Natural killer cell (primary cell): ENCODE measurements around the gene ACCS. TPM values are rescaled to one million over a fixed set of nuclear protein-coding genes. Genes with fewer than 3 reads are reported as not detected.

Experiments used
- ATAC-seq, 3 donors: fragments of 150-1000 bp in 2 of 3; fragments of 200-7000 bp in 1 of 3; cut with Tn5 transposase; 1 replicate in 1 of 3; 2 replicates in 2 of 3; pipeline ENCODE4 v1.10.0; 2021; ENCODE audit warnings: mild to moderate bottlenecking in 2 of 3, moderate library complexity in 2 of 3
- DNase-seq, 2 donors: peaks; one replicate each; pipeline versions ENCODE4 v3.0.0 to v3.0.0-alpha.2; 2013 to 2021; ENCODE audit warnings: mixed read lengths in 1 of 2
- H3K27ac ChIP-seq: one replicate; pipeline ENCODE4 v1.5.1; 2013; ENCODE audit warnings: mild to moderate bottlenecking, low read length
- H3K27me3 ChIP-seq: one replicate; pipeline ENCODE4 v1.6.1; 2013; ENCODE audit warnings: low read length; ENCODE audit not compliant: control insufficient read depth, insufficient read depth
- H3K36me3 ChIP-seq: one replicate; pipeline ENCODE4 v1.6.1; 2013; ENCODE audit warnings: low read length; ENCODE audit not compliant: control insufficient read depth, insufficient read depth
- H3K4me1 ChIP-seq: one replicate; pipeline ENCODE4 v1.6.1; 2013; ENCODE audit warnings: low read length; ENCODE audit not compliant: control insufficient read depth, insufficient read depth
- H3K4me3 ChIP-seq: one replicate; pipeline ENCODE4 v1.5.1; 2013; ENCODE audit warnings: low read length
- H3K9me3 ChIP-seq: one replicate; pipeline ENCODE4 v1.6.1; 2013; ENCODE audit warnings: low read length; ENCODE audit not compliant: control insufficient read depth, insufficient read depth
- H3K27ac Mint-ChIP-seq, 2 donors: one replicate each; pipeline ENCODE4 v1.8.0; 2022; ENCODE audit warnings: mild to moderate bottlenecking in 2 of 2, mixed read lengths in 2 of 2, moderate library complexity in 1 of 2
- H3K27me3 Mint-ChIP-seq, 2 donors: one replicate each; pipeline ENCODE4 v1.8.0; 2022; ENCODE audit warnings: low read depth in 2 of 2, mixed read lengths in 2 of 2
- H3K36me3 Mint-ChIP-seq: one replicate; pipeline ENCODE4 v1.8.0; 2022; ENCODE audit warnings: mixed read lengths
- H3K4me1 Mint-ChIP-seq, 2 donors: one replicate each; pipeline ENCODE4 v1.8.0; 2022; ENCODE audit warnings: mixed read lengths in 2 of 2
- H3K4me3 Mint-ChIP-seq: one replicate; pipeline ENCODE4 v1.8.0; 2022; ENCODE audit warnings: mild to moderate bottlenecking, moderate library complexity, mixed read lengths
- H3K9me3 Mint-ChIP-seq, 2 donors: one replicate each; pipeline ENCODE4 v1.8.0; 2022; ENCODE audit warnings: mixed read lengths in 2 of 2
- WGBS: methylation state at CpG from one replicate; pipeline ENCODE4 v1.1.7; 2013; ENCODE audit warnings: missing lambda C conversion rate; ENCODE audit not compliant: insufficient coverage; 5-methylcytosine and 5-hydroxymethylcytosine counted together
- intact Hi-C: fragments of 100-400 bp; cut with micrococcal nuclease; formaldehyde crosslinking; loops from one replicate; pipeline ENCODE4 v1.14.2; 2022
- total RNA-seq, 4 donors: library from RNA; stranded (reverse); fragments of 120-200 nt in 1 of 4; gene quantifications; one replicate each; pipeline versions ENCODE4 v1.2.3 to v1.2.4, GENCODE V29; 2013 to 2022
- TF ChIP-seq, protein P1 (sequence below): fragments of 200-600 bp; IDR thresholded peaks from one replicate; pipeline ENCODE4 v1.8.0; 2022; ENCODE audit warnings: antibody characterized with exemption

The ACCS gene, protein sequence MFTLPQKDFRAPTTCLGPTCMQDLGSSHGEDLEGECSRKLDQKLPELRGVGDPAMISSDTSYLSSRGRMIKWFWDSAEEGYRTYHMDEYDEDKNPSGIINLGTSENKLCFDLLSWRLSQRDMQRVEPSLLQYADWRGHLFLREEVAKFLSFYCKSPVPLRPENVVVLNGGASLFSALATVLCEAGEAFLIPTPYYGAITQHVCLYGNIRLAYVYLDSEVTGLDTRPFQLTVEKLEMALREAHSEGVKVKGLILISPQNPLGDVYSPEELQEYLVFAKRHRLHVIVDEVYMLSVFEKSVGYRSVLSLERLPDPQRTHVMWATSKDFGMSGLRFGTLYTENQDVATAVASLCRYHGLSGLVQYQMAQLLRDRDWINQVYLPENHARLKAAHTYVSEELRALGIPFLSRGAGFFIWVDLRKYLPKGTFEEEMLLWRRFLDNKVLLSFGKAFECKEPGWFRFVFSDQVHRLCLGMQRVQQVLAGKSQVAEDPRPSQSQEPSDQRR
- 10 to 100 TPM; 16.3 to 32.1 (median 31.9) TPM for total RNA-seq
- 23.2 TPM for total RNA-seq (2013)

DNA sequence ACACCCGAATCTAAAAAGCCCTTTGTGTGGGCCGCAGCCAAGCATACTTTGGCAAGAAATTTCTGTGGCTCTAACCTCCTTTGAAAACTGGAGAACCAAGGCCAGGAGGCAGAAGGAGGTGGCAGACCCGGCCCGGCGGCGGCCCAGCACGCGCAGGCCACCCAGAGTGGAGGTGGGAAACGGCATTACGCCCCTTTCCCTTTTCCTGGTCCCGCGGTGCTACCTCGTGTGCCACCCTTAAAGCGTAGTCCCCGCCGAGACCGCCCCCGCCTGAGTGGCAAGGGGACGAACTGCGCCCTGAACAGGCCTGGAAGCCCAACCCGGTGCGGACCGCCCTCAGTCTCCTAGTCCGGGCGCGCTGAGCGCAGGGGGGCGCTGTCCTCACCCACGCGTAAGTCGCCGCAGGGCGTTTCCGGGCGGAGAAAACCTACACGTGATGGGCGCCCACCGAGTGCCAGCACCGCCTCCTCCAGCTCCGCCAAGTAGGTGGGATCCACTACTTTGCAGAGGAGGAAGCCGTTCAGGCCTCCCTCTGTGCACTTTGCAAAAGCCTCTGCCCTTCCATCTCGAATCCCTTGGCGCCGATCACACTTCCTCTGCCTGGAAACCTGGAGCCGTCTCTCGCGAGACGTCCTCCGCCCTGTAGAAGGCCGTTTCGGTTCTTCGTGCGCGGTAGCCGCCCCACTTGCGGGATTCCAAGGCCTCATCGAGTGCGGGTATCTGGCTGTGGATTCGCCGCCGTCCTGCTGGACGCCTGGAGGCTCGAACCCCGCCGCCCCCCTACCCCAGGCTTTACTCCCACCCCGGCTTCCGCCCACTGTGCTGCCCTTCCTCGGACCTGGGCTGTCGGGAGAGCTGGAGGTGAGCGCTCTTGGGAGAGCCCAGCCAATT lies at the start of gene ACCS:
Gene ACCS, plus strand, starts transcription at position 430 of the 891 bp plus-strand sequence. CDS start 1,358 bp downstream, outside the sequence.
- Mint-ChIP-seq H3K27ac (peak within 1 kb of the TSS; percentile 79 to 95), H3K9me3 (no peaks in the 10 kb centered on the region), H3K36me3 (peaks cover 5% of the 10 kb centered on the region), H3K4me3 (peak within 1 kb of the TSS; percentile 93), H3K27me3 (peaks cover 0 to 3% of the 10 kb centered on the region in 2 donors), H3K4me1 (peaks cover 20 to 33% of the 10 kb centered on the region in 2 donors)
- 2% methylated on average over 70 of the region's 70 CpGs for WGBS
- ATAC-seq (peak; percentile 95 to 98 (median 97)), DNase-seq (peak; percentile 87 to 95)
- TF ChIP-seq, protein P1, sequence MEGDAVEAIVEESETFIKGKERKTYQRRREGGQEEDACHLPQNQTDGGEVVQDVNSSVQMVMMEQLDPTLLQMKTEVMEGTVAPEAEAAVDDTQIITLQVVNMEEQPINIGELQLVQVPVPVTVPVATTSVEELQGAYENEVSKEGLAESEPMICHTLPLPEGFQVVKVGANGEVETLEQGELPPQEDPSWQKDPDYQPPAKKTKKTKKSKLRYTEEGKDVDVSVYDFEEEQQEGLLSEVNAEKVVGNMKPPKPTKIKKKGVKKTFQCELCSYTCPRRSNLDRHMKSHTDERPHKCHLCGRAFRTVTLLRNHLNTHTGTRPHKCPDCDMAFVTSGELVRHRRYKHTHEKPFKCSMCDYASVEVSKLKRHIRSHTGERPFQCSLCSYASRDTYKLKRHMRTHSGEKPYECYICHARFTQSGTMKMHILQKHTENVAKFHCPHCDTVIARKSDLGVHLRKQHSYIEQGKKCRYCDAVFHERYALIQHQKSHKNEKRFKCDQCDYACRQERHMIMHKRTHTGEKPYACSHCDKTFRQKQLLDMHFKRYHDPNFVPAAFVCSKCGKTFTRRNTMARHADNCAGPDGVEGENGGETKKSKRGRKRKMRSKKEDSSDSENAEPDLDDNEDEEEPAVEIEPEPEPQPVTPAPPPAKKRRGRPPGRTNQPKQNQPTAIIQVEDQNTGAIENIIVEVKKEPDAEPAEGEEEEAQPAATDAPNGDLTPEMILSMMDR: peak; percentile 95
- peak within 1 kb of the TSS; percentile 70 for H3K27ac ChIP-seq
- H3K27me3 ChIP-seq: no peaks in the 10 kb centered on the region
- no peaks in the 10 kb centered on the region for H3K9me3 ChIP-seq
- peaks cover 13% of the 10 kb centered on the region for H3K4me1 ChIP-seq
- intact Hi-C loops: loop anchor here (2.0 kb wide), 1 partner anchor 31 kb away; no protein-coding TSS in a partner anchor
- H3K4me3 ChIP-seq: peak within 1 kb of the TSS; percentile 96
- H3K36me3 ChIP-seq: no peaks in the 10 kb centered on the region

DNA sequence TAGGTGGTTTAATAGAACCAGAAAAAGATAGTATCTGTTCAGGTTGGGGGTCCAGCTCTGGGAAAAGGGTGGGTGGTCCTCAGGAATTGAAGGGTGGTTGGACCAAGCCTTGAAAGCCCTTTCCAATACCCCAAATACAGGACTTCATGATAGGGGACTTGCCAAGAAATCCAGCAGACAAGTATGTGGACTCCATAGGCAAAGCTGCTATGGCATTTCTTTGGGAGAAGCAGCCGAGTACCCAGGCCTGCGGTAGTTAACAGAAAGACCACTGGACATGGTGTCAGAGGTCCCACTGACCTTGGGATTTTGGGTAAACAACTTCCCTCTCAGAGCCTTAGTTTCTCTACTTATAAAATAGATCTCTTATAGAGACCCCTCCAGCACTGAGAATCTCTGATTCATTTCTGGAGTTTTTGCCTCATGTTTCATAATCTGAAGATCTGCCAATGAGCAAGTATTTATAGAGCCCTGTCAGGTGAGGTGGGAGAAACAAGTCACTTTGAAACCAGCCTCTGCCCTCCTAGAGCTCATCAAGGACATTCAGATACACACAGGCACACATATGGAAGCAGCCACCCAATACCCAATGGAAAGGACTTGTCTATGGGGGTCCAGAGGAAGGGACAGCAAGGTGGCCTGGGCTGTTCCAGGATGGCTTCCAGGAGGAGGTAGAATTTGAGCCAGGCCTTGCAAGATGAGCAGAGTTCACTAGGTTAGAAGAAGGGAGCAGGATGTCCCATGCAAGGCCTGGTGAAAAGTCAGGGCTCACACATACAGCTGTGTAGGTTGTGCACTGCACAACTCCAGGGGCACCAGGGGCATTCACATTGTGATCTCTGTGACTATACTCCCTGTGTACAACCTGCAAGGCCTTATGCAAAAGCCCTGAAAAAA lies 49.3 kb upstream of the ACCS start:
- Histone ChIP-seq H3K4me1 (no peaks in the 10 kb centered on the region), H3K36me3 (no peaks in the 10 kb centered on the region), H3K4me3 (no peak overlapping the region), H3K27me3 (no peaks in the 10 kb centered on the region), H3K9me3 (no peaks in the 10 kb centered on the region), H3K27ac (no peak overlapping the region)
- 97% methylated on average over 2 of the region's 2 CpGs for WGBS
- intact Hi-C loops: no loop called here
- no peak overlapping the region for H3K4me3 Mint-ChIP-seq
- TF ChIP-seq, protein P1: no peak
- H3K36me3 Mint-ChIP-seq: no peaks in the 10 kb centered on the region
- H3K27ac Mint-ChIP-seq: no peak overlapping the region
- H3K4me1 Mint-ChIP-seq: no peaks in the 10 kb centered on the region
- no peak for DNase-seq
- H3K27me3 Mint-ChIP-seq: peaks cover 3 to 24% of the 10 kb centered on the region in 2 donors
- no peaks in the 10 kb centered on the region for H3K9me3 Mint-ChIP-seq
- ATAC-seq: no peak

DNA sequence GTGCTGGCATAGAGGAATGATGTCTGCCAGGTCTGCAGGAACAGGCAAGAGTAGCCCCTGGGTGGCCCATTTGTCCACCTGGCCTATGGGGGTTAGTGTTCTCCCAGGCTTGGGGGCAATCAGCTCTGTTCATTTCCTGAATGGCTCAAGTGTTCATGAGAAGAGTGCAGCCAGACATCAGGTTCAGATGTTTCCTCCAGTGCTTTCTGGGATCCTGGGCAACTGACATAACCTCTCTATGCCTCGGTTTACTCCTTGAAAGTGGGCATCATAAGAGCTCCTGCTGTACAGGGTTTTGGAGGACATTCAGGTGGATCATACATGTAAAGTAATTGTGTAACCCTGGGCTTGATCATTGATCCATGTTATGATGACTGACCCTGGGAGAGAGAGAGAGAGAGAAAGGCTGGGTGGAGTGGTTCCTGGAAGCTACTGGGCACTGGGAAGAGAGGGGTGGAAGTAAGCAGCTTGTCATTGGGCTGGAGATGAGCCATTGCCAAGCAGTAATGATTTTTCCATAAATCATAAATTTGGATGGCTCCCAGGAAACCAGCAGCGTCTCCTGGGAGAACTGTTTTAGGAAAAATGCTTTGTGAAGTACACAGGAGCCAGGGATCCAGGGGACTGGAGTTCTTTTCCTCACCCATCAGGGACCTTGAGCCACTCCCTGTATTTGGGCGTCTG lies 48.5 kb upstream of the ACCS start:
- ATAC-seq (no peak), DNase-seq (no peak)
- Mint-ChIP-seq H3K4me3 (no peak overlapping the region), H3K4me1 (no peaks in the 10 kb centered on the region), H3K27me3 (peaks cover 5 to 32% of the 10 kb centered on the region in 2 donors), H3K27ac (no peak overlapping the region), H3K9me3 (no peaks in the 10 kb centered on the region), H3K36me3 (no peaks in the 10 kb centered on the region)
- H3K9me3 ChIP-seq: no peaks in the 10 kb centered on the region
- no peaks in the 10 kb centered on the region for H3K4me1 ChIP-seq
- H3K27me3 ChIP-seq: no peaks in the 10 kb centered on the region
- TF ChIP-seq, protein P1: no peak
- no peak overlapping the region for H3K4me3 ChIP-seq
- 64% methylated on average over 3 of the region's 3 CpGs for WGBS
- no peaks in the 10 kb centered on the region for H3K36me3 ChIP-seq
- H3K27ac ChIP-seq: no peak overlapping the region
- intact Hi-C loops: no loop called here
